Activated T-helper 2 cell treated with anti-CD3 and anti-CD28 coated beads, Interferon-gamma antibody, Interleukin-2, Interleukin-4, amounts not matched to agents 10 μg/mL and 5 μg/mL and 100 μg/mL, durations not matched to agents 14 hours and 24 hours and 36 hours (primary cell): ENCODE data around the gene OSBPL5. TPM values are rescaled to one million over a fixed set of nuclear protein-coding genes. Genes with fewer than 3 reads are reported as not detected.

Experiments
- DNase-seq: peaks from one replicate; pipeline ENCODE4 v3.0.0; 2021; ENCODE audit warnings: low spot score
- H3K27ac Mint-ChIP-seq: one replicate; pipeline ENCODE4 v1.8.0; 2021; ENCODE audit warnings: mixed read lengths
- H3K27me3 Mint-ChIP-seq: one replicate; pipeline ENCODE4 v1.8.0; 2021; ENCODE audit warnings: low read depth, mixed read lengths
- H3K36me3 Mint-ChIP-seq: one replicate; pipeline ENCODE4 v1.8.0; 2021; ENCODE audit warnings: low read depth, mixed read lengths
- H3K4me1 Mint-ChIP-seq: one replicate; pipeline ENCODE4 v1.8.0; 2021; ENCODE audit warnings: low read depth, mixed read lengths
- H3K4me3 Mint-ChIP-seq: one replicate; pipeline ENCODE4 v1.8.0; 2021; ENCODE audit warnings: low read depth, mild to moderate bottlenecking, moderate library complexity, mixed read lengths
- H3K9me3 Mint-ChIP-seq: one replicate; pipeline ENCODE4 v1.8.0; 2021; ENCODE audit warnings: mixed read lengths
- intact Hi-C: fragments of 100-400 bp; cut with micrococcal nuclease; formaldehyde crosslinking; loops from one replicate; pipeline ENCODE4 v1.15.1; 2023
- total RNA-seq: library from RNA; stranded (reverse); gene quantifications from 2 replicates; pipeline ENCODE4 v1.2.3, GENCODE V29; 2022

OSBPL5 gene
- total RNA-seq, 1 donor from 2014 or later = 2.3 TPM

DNA sequence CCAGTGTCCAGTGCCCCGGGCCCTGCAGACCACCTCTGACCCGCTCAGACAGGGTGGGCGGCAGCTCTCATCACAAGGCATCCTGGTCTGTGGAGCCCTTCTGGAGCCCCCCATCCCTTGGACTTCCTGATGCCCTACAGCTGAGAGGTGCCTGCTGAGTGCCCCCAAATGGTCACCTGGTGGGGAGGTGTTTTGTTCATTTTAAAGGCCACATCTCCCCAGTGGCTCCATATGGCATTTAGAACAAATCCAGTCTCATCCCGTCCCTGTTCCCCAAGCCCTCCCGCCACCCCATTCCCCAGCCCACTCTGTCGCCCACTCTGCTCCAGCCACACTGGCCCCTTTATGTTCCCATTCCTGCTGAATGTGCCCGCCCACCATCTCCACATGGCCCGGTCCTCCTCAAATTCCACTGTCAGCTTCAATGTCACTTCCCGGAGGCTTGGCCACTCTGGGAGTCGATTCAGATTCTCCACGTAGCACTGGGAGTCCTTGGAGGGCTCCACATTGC lies 32.8 kb downstream of the OSBPL5 start:
- H3K36me3 Mint-ChIP-seq = no peaks in the 10 kb centered on the region
- no peaks in the 10 kb centered on the region for H3K27me3 Mint-ChIP-seq
- intact Hi-C loops = no loop called here
- H3K9me3 Mint-ChIP-seq = no peaks in the 10 kb centered on the region
- DNase-seq = no peak
- no peak overlapping the region for H3K4me3 Mint-ChIP-seq
- no peak overlapping the region for H3K27ac Mint-ChIP-seq
- H3K4me1 Mint-ChIP-seq = no peaks in the 10 kb centered on the region

DNA sequence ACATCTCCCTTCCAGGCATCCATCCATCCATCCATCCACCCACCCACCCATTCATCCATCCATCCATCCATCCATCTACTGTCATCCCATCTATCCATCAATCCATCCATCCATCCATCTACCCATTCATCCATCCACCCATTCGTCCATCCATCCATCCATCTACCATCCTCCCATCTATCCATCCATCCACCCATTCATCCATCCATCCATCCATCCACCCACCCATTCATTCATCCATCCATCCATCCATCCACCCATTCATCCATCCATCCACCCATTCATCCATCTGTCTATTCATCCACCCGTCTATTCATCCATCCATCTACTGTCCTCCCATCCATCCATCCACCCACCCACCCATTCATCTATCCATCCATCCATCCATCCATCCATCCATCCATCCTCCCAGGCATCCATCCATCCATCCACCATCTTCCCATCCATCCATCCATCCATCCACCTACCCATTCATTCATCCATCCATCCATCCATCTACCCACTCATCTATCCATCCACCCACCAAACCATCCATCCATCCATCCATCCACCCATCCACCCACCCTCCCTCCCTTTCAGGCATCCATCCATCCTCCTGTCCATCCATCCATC lies 33.7 kb downstream of the OSBPL5 start:
- intact Hi-C loops = no loop called here
- no peak overlapping the region for H3K4me3 Mint-ChIP-seq
- no peaks in the 10 kb centered on the region for H3K27me3 Mint-ChIP-seq
- no peak overlapping the region for H3K27ac Mint-ChIP-seq
- no peaks in the 10 kb centered on the region for H3K4me1 Mint-ChIP-seq
- DNase-seq = no peak
- H3K9me3 Mint-ChIP-seq = no peaks in the 10 kb centered on the region
- H3K36me3 Mint-ChIP-seq = no peaks in the 10 kb centered on the region

DNA sequence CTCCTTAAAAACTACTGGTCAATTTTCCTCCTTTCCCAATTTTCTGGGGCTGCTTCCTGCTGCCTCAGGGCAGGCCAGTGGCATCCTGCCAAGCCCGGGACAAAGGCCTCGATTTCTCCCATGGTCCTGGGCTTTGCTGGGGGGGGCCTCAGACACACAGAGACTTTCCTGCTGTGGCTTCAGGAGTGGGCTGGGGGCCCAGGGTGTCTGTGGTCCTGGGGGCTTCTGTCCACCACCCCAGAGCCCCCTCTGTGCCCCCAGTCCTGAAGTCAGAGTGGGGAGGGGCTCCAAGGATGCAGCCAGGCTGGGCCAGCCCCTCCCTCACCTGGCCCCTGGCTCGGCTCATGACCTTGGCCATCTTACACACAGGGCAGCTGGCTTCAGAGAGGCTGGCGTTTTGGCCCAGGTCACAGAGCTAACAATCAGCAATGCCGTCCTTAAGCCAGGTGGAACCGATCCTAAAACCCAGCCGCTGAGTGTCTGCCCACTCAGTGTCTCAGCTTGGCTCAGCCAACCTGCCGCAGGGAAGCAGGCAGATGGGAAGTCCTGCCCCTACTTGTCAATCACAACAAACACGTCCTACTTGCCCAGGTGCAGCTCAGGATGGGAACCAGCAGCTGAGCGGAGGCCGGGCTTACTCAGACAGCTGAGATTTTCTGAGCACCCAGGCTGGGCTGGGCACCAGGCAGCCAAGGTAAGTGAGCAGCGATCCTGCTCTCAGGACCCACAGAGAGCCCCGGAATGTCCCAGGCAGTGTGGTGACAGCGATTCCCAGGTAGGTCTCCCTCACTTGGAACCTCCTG lies 34.6 kb downstream of the OSBPL5 start:
- Mint-ChIP-seq H3K4me1 (no peaks in the 10 kb centered on the region), H3K27me3 (no peaks in the 10 kb centered on the region), H3K4me3 (no peak overlapping the region), H3K9me3 (no peaks in the 10 kb centered on the region), H3K36me3 (no peaks in the 10 kb centered on the region), H3K27ac (no peak overlapping the region)
- no peak for DNase-seq
- intact Hi-C loops = no loop called here

DNA sequence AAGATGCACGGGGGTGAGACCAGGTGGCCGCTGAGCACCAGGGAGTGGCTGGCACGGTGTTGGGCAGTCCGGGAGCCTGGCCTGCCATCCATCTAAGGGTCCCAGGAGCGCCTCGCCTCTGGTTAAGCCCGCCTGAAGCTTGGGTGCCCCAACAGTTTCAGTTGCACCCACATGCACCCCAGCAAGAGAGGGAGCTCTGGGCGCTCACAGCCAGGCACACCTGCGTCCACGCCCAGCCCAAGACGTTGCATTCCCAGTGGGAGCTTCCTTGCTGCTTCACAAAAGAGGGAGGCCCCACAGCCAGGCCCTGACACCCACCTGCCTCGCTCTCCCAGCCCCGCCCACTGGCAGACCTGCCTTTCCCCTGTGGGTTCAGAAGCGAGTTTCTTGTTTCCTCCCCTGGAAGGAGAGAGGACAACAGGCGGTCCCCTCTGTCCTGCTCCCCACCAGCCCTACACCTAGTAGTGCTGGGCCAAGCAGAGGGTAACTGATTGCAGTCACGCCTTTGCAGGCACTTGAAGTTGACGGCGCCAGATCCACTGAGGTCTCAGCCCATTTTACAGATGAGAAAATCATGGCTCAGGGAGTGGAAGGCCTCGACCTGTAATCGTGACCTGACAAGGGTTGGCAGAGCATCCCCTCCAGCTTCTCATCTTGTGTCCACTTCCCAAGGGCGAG lies 35.4 kb downstream of the OSBPL5 start:
- Mint-ChIP-seq H3K36me3 (no peaks in the 10 kb centered on the region), H3K4me1 (no peaks in the 10 kb centered on the region), H3K9me3 (no peaks in the 10 kb centered on the region), H3K4me3 (no peak overlapping the region), H3K27ac (no peak overlapping the region), H3K27me3 (no peaks in the 10 kb centered on the region)
- no peak for DNase-seq
- intact Hi-C loops = no loop called here

DNA sequence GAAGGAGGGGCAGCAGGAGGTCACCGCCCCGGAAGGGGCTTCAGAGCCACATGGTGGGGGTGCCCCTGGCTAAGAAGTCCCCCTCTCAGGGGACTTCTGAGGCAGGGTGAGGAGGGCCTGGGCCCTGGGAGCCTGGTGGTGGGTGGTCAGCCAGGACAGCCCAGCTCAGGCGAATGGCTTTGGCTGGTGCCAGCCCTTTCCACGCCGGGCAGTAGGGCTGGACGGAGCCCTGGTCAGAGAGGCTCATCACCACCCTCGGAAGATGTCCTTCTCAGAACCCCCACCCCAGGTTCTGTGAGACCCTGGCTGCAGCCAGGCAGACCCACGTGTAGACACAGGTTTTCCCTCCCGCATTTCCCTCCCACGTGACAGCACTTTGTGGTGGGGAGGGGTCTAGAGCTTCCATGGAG lies 35.9 kb downstream of the OSBPL5 start:
- no peak overlapping the region for H3K4me3 Mint-ChIP-seq
- no peaks in the 10 kb centered on the region for H3K27me3 Mint-ChIP-seq
- no peaks in the 10 kb centered on the region for H3K9me3 Mint-ChIP-seq
- no peaks in the 10 kb centered on the region for H3K4me1 Mint-ChIP-seq
- intact Hi-C loops = no loop called here
- no peak for DNase-seq
- no peak overlapping the region for H3K27ac Mint-ChIP-seq
- H3K36me3 Mint-ChIP-seq = no peaks in the 10 kb centered on the region

DNA sequence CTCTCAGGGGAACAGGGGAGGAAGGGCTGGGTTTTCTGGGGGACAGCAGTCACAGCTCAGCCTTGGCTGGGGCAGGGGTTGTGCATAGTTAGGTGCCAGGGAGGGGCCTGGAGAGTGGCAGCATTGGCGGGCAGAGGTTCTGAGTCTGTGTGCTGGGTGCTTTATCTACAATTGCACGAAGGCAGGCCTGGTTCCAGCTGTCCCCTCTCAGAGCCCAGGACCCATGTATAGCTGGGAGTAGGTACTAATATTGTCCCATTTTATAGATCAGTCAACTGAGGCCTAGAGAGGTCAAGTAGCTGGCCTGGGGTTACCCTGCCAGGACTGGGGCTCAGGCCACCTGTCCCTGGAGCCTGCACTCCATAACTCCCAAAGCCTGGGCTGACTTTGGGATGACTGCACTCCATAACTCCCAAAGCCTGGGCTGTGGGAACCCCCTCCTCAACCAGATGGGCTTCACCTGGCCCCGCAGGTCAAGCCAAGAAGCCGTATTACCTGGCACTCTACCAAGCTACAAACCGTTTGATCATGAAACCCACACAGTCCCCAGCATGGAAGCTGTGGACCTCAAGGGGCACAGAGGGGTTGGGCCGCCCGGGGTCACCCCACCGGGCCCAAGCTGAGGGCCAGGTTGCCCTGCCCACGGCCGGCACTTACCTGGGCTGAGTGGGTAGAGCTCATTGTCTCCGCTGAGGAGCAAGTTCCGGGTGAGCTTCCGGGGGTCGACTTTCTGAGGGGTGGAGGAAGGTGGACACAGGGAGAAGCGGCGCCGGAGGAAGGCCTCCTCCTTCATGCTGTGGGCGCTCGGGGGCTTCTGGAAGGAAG lies 36.5 kb downstream of the OSBPL5 start:
- Mint-ChIP-seq H3K4me1 (no peaks in the 10 kb centered on the region), H3K36me3 (no peaks in the 10 kb centered on the region), H3K9me3 (no peaks in the 10 kb centered on the region), H3K27ac (no peak overlapping the region), H3K4me3 (no peak overlapping the region), H3K27me3 (no peaks in the 10 kb centered on the region)
- intact Hi-C loops = no loop called here
- no peak for DNase-seq

DNA sequence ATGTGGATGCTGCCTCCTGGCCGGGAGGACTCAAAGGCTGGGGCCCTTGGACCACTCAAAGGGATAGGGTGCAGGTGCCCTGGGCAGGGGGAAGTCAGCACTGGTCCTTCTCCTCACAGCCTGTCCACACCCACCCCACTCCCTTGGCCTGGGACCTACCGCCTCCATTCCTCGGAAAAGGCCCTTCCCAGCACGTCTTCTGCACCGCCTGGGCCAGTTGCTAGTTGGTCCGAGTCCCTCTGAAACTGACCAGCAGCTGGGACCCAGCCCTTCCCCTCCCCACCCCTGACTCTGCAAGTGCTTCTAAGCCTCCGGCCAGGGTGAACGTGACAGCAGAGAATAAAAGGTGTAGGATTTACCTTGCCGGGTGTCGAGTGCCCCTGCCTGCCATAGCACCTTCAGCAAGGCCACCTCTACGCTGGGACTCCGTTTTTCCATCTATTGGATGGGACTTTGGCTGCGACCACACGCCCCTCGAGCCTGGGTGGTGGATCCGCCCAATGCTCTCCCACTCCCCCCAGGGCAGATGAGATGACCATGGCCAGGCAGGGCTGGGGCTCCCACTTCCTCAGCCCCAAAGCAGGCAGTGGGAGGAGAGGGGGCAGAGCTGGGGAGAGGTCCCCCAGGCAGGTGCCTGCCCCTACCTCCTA lies 37.3 kb downstream of the OSBPL5 start:
- intact Hi-C loops = no loop called here
- no peak for DNase-seq
- H3K9me3 Mint-ChIP-seq = no peaks in the 10 kb centered on the region

DNA sequence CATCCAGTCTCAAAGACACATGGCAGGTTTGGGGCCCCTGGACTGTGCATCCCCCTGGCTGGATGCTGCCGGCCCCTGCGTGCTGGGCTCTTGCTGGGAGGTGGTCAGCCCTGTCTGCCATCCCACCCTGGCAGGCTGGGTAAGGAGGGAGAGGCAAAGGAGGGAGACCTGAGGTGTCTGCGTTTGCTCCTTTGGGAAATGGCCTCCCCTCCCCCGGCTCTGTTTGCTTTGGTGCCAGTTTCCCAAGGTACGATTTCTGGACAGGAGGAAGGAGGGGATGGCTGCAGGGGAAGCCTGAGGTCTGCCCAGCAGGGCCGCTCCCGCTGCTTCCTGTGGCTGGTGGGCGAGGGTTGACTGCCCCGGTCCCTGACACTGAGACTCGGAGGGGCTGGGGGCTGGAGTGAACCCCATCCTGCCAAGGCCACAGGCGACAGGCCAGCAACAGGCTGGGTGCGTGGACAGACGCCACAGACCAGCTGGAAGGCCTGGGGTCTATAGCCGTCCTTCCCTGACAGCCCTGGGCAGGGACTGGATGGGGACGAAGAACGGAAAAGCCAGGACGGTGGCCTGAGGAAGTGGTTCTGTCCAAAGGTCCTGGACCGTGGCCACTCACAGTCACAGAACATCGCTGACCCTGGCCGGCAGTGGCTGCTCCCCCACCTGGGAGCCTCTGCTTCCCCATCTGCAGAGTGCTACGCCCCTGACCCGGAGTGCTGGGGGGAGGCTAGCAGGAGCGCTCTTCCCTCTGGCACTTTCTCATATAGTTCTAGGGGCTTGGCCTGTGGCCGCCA lies 38.0 kb downstream of the OSBPL5 start:
- H3K27ac Mint-ChIP-seq = no peak overlapping the region
- H3K4me3 Mint-ChIP-seq = no peak overlapping the region
- H3K27me3 Mint-ChIP-seq = no peaks in the 10 kb centered on the region
- intact Hi-C loops = no loop called here
- H3K9me3 Mint-ChIP-seq = no peaks in the 10 kb centered on the region
- H3K4me1 Mint-ChIP-seq = no peaks in the 10 kb centered on the region
- DNase-seq = no peak
- no peaks in the 10 kb centered on the region for H3K36me3 Mint-ChIP-seq

More for the DNA sequence above, 37.3 kb downstream of the OSBPL5 start:
- Mint-ChIP-seq H3K4me3 (no peak overlapping the region), H3K36me3 (no peaks in the 10 kb centered on the region), H3K4me1 (no peaks in the 10 kb centered on the region), H3K27ac (no peak overlapping the region), H3K27me3 (no peaks in the 10 kb centered on the region)

DNA sequence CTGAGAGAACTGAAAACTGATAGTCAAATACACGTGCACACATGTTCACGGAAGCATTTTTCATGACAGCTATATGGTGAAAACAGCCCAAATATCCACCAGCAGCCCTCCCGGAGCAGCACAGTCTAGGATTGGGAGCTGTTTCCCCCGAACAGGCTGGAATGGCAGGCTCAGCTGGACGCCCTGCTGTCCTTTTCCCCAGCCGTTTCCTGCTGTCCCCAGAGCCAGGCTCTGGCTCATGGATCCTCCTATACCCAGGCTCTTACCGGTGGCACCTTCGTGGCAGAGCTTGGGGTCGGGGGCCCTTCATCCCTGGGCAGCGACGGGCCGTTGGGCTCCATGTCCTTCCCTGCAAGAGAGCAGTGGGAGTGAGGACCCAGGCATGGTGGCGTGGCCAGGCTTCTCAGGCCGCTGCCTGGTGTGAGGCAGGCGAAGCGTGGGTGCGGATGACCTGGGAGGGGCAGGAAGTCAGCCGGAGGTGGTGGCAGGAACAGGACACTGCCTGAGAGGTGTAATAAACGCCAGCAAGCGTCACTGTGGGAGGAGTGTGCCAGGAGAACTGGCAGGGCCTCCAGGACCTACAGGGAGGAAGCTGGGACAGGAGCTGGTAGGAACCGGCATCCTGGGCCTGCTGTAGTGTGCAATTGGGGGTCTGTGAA lies 38.8 kb downstream of the OSBPL5 start:
- Mint-ChIP-seq H3K4me1 (no peaks in the 10 kb centered on the region), H3K36me3 (no peaks in the 10 kb centered on the region), H3K27ac (no peak overlapping the region), H3K4me3 (no peak overlapping the region), H3K9me3 (no peaks in the 10 kb centered on the region), H3K27me3 (no peaks in the 10 kb centered on the region)
- intact Hi-C loops = no loop called here
- DNase-seq = no peak

DNA sequence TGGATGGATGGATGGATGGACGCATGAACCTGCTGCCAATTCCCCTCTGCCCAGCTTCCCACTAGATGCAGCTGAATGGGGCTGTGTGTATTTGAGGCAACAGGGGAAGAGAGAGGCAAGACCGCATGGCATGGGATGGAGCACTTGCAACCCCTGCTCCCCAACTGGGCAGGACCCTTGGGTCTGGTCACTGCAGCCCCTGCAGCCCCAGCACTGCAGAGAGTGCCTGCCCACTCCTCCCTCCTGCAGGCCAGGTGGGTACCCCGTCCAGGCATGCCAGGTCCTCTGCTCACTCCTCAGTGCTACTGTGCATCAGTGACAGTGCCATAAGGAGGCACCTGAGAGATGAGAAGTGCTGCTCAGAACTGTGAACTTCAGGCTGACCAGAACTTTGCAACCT lies 40.3 kb downstream of the OSBPL5 start:
- no peaks in the 10 kb centered on the region for H3K36me3 Mint-ChIP-seq
- no peak overlapping the region for H3K4me3 Mint-ChIP-seq
- DNase-seq = no peak
- H3K4me1 Mint-ChIP-seq = no peaks in the 10 kb centered on the region
- H3K27ac Mint-ChIP-seq = no peak overlapping the region
- H3K27me3 Mint-ChIP-seq = no peaks in the 10 kb centered on the region
- intact Hi-C loops = no loop called here
- no peaks in the 10 kb centered on the region for H3K9me3 Mint-ChIP-seq
